HG03135 (cell line): ENCODE measurements around the gene GNL3.
A peak's percentile ranks its signal among the peaks of the same experiment; 100 is the strongest.

Experiments used
- ATAC-seq: cut with Tn5 transposase; IDR thresholded peaks from one replicate; pipeline ENCODE4 v1.9.1; 2021; ENCODE audit warnings: mild to moderate bottlenecking, moderate library complexity; ENCODE audit not compliant: unreplicated experiment

Gene GNL3

DNA sequence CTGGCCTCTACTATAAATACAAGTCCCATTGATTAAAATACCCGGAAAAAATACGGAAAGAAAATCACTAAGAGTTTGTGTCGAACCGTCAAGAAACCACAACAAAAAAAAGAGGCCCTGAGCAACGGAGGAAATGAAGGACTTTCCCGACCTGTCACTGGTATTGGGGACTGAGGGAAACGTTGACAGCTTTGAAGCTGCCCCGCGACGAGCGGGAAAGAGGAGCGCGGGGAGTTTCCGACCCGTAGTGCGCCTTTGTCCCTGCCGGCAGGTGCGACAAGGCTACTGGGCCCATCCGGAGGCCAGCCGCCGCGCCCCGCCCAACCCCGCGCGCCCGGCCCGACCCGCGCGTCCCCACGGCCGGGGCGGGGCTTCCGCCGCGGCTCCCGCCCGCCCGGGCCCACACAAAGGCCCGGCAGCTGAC lies 535 bp upstream of the GNL3 start:
- ATAC-seq: peak; percentile 71

- no peak for ATAC-seq
Measured at GRCh38 chr3:52688266-52688665, 2.4 kb downstream of the GNL3 start.

DNA sequence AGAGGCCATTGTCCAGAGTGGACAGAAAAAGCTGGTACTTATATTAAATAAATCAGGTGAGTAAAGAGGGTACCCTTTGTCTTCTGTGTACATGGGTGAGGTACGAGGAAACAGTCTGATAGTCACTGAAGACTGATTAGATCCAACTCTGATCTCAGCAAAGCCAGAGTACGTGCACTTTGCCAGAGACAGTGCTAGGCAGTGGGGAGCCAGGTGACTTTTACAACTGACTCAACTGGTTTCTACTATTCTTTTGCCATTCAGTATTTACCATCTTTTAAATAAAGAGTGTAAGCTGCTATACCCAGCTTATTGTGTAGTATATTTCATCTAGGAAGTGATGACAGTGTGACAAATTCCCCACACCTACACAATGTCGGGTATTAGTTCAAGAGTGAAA lies 3.3 kb downstream of the GNL3 start:
- ATAC-seq: no peak

- ATAC-seq: no peak
Measured at GRCh38 chr3:52690560-52690959, 4.7 kb downstream of the GNL3 start.

DNA sequence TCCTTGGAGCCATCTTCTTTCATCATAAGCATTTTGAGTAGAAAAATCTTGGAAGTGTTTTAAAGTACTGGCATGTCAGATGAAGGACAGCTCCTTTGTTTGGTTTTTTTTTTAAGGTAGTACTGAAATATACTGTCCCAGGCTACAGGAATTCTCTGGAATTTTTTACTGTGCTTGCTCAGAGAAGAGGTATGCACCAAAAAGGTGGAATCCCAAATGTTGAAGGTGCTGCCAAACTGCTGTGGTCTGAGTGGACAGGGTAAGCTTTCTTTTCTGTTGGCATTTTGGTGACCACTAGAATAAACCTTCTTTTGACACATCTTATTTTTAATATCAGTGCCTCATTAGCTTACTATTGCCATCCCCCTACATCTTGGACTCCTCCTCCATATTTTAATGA lies 7.2 kb downstream of the GNL3 start:
- no peak for ATAC-seq

- no peak for ATAC-seq
Measured at GRCh38 chr3:52694528-52695189, 8.8 kb downstream of the GNL3 start.

DNA sequence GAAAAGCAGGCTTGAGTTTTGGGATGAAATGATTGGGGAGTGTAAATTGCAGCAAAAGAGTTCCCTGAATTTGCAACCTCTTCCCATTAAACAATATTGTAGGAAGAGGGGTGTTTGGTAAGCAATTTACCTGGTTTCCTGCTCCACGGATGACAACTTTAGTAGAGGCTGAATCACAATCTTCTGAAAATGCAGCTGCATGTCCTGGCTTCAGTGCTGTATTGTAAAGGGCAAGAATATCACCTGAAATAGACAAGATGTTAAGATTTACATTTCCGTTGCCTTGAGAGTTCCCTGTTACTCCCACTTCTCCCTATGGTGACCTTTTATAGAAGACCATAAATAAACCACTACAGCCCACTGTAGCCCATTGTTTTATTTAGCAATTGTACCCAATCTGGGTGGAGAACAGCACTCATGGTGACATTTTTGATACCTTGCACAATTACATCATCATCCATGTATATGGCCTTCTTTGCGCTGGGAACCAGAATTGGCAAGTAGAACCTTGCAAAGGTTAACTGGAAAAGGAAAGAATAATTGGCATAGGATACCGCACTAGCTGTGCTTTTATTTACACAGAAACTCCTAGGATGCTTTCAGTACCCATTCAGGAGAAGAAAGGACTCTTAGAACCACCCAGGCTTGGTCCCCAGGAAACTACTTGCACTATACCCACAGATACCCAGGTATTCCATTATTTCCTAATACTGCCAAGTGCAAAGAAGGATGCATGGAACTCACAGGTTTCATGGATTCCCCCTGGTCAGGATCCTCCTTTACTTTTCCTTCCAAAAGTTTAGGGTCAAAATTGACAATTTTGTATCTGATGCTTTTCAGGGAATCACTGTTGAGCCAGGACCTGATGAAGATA lies 10.2 kb downstream of the GNL3 start:
- ATAC-seq: no peak

DNA sequence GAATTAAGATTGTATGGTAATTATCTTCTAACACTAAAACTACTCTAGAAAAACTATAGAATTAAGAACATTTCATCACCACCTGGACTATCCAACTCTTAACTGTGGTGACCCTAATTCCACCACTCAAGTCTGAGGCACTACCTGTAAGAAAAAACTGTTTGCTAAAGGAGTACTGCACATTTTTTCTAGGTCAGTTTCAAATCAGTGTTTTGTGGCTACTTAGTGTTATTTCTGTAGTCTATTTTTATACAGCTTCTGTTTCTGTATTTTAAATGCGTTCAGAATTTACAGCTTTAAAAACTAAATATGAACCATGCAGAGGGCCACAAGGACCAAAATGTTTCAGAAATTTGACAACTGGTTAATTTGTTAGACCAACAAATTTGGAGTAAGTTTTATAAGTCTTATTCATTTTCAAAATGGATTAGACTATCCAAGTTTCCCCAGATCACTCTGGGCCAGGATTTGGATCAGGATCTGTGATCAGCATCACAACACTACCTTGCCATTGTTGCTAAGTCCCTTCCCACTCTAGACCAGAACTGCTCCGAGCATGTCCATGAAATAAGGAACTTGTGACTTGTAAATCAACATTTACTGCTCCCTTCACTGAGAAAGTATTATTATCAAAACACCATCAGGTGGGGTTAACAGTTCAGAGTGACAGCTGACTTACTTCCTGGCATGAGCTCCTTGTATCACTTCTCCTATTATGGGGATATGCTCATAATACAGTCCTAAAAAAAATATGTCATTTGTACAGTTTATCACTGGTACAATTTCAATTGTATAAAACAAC lies 11.2 kb downstream of the GNL3 start:
- no peak for ATAC-seq

DNA sequence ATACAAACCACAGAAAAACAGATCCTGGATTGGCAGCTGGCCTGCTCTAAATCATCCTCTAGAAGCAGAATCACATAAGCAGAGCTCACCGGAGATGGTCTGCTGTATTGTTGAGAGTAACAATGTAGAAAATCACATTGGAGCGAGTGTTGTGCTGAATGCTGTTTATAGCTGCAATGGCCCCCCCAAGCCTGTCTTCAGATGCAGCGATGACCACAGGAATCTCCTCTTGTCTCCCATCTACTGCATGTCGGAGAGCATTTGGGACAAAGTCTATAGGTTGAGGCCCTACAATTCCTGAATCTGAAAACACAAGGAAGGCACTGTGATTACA lies 11.8 kb downstream of the GNL3 start:
- ATAC-seq: no peak

DNA sequence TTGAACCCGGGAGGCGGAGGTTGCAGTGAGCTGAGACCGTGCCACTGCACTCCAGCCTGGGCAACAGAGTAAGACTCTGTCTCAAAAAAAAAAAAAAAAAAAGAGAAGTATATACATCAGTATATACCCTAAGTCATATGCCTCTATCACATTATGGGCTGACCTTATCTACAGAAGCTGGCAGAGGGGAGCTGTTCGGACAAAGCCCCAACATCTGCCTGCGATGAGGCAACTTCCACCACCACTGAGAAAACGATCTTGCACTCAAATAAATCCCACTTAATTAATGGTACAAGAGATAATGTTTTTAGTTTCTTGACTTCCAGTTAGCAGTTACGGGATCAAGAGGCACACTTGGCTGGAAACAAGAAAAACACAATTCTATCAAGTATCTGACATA lies 17.5 kb downstream of the GNL3 start:
- no peak for ATAC-seq

- no peak for ATAC-seq
Measured at GRCh38 chr3:52704611-52705437, 19.0 kb downstream of the GNL3 start.

- ATAC-seq: peak; percentile 36
Measured at GRCh38 chr3:52705438-52705687, 19.5 kb downstream of the GNL3 start.

- peak; percentile 87 for ATAC-seq
Measured at GRCh38 chr3:52705688-52706686, 20.2 kb downstream of the GNL3 start, which contains the start of the genes GLT8D1 and SPCS1. TSS of gene GLT8D1 (minus strand) at chr3:52705791. CDS start at chr3:52700460, 5,331 bp downstream. TSS of gene SPCS1 (plus strand) at chr3:52706106. CDS start at chr3:52706247, 141 bp downstream.

GRCh38 chr3:52707585-52707984 lies 21.8 kb downstream of the GNL3 start:
- ATAC-seq: no peak

DNA sequence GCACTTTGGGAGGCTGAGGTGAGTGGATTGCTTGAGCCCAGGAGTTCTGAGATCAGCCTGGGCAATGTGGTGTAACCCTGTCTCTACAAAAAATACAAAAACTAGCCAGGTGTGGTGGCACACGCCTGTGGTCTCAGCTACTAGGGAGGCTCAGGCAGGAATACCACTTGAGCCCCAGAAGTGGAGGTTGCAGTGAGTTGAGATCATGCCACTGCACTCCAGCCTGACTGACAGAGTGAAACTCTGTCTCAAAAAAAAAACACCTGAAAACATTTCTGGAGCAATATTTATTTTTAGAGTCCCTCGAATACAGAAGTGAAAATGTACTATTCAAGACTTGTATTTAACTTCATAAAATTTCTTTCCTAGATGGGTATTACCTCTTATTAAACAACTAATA lies 24.7 kb downstream of the GNL3 start:
- ATAC-seq: no peak

DNA sequence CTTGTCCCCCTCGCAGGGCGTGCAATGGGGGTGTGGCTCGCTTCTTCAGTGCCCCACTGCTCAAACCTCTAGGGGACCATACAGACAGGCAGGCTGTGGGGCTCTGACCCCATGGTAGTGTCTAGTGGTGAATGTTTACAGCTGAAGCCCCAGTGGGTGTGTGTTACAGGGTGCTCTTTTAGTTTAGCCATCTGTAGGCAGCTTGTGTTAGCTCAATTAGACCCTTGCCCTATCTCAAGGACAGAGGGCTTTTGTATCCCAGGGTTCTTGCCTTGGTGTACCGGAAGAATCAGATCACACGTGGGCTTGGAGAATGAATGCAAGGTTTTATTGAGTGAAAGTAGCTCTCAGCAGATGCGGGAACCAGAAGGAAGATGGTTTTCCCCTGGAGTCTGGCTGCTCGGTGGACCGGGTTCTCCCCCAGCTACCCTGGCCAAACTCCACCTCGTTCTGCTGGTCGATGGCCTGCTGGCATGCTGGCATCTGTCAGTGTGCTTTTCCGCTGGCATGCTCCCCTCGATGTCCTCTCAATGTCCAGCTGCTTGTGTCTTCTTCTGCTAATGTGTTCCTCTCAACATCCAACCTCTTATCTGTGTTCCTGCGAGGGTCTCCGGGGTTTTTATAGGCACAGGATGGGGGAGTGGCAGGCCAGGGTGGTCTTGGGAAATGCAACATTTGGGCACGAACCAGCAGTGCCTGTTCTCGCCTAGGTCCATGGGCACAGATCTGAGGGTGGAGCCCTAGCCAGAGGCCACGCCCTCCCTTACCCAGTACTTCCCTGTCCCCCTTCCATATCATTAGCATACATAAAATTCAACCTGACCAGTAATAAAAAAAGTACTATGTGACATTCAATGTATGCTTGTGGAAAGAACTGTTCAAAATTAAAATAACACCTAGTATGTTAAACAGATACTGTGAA lies 26.7 kb downstream of the GNL3 start:
- no peak for ATAC-seq

DNA sequence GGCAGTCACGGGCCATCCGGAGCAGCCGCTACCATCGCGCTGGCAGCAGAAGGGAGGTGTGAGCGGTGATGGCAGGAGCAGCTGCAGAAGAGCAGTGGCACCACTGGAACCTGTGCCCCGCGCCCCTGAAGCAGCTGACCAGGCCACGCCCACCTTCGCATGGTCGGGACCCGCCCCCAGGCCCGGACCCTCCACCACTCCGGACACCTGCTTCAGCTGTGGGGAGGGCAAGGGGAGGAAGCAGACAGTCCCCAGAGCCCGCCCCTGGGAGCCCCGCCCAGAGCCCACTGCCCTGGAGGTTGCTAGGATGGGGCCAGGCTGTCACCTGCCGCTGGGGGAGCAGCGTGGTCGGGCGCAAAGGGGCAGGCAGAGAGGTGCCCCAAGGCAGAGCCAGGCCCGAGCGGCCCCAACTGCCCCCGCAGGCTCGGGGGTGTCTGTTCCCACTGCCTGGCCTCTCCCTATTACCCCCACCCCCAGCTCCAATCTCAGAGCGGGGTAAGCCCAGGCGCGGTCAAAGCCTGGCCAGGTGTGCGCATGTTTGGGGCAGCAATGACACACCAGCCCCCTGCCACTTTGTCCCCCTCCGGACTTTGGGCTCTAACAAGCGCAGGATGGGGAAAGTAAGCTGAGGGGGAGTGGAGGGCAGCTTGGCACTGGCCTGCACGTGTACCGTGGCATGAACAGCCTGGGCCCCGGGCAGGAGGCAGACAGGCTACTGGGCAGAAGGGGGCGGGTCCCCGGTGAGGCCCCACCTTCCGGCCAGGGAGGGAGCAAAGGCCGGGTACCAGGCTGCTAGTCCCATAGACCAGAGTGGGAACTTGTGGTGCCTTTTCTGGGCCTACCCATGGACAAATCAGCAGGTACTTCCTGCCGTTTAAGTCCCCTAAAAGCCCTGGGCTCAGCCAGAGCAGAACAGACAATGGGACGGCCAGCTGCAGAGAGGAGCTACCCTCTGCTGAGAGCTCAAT lies 28.8 kb downstream of the GNL3 start:
- no peak for ATAC-seq
